H7 (cell line): ENCODE results near the gene ADARB2. TPM values are rescaled to one million over a fixed set of nuclear protein-coding genes. Genes with fewer than 3 reads are reported as not detected.

Experiments used
- DNase-seq: peaks from one replicate; pipeline ENCODE4 v3.0.0; 2012
- H3K27me3 ChIP-seq: 2 replicates; pipeline ENCODE4 v1.6.0; 2011; ENCODE audit warnings: mild to moderate bottlenecking, low read length; ENCODE audit not compliant: control insufficient read depth, insufficient read depth
- H3K36me3 ChIP-seq: replicated peaks from 2 replicates; pipeline ENCODE4 v1.5.1; 2011; ENCODE audit warnings: low read length; ENCODE audit not compliant: control insufficient read depth, insufficient read depth
- H3K4me3 ChIP-seq: 2 replicates; pipeline ENCODE4 v1.5.1; 2011; ENCODE audit warnings: low read depth, mild to moderate bottlenecking, control low read depth, low read length, moderate library complexity; ENCODE audit not compliant: insufficient read depth
- total RNA-seq: library from RNA; depleted of rRNA; stranded (reverse); fragments of >200 nt; shearing (Covaris generic); gene quantifications from 2 replicates; pipeline ENCODE4 v1.2.3, GENCODE V29; 2014

ADARB2 gene
- total RNA-seq, 1 experiment from 2014 or later, result 1.5 TPM

- no peaks in the 10 kb centered on the region for H3K36me3 ChIP-seq
- H3K27me3 ChIP-seq, result peaks cover 1% of the 10 kb centered on the region; the same call in 1 of the 2 replicates
- H3K4me3 ChIP-seq, result no peak overlapping the region
- DNase-seq, result peak; percentile 39
Measured at GRCh38 chr10:1180071-1180730, 557.1 kb downstream of the ADARB2 start.

GRCh38 chr10:1179346-1180070, 557.8 kb downstream of the ADARB2 start:
- peak; percentile 37 for DNase-seq
- Histone ChIP-seq H3K36me3 (no peaks in the 10 kb centered on the region), H3K4me3 (no peak overlapping the region), H3K27me3 (peaks cover 1% of the 10 kb centered on the region; the same call in 1 of the 2 replicates)

GRCh38 chr10:1178506-1178905, 558.8 kb downstream of the ADARB2 start:
- peak; percentile 54 for DNase-seq
- Histone ChIP-seq H3K36me3 (no peaks in the 10 kb centered on the region), H3K4me3 (no peak overlapping the region), H3K27me3 (peaks cover 1% of the 10 kb centered on the region; the same call in 1 of the 2 replicates)

GRCh38 chr10:1177936-1178335, 559.4 kb downstream of the ADARB2 start:
- peak; percentile 39 for DNase-seq
- no peak overlapping the region for H3K4me3 ChIP-seq
- H3K27me3 ChIP-seq, result peaks cover 1% of the 10 kb centered on the region; the same call in 1 of the 2 replicates

GRCh38 chr10:1175956-1176565, 561.3 kb downstream of the ADARB2 start:
- Histone ChIP-seq H3K36me3 (no peaks in the 10 kb centered on the region), H3K4me3 (no peak overlapping the region), H3K27me3 (peaks cover 1% of the 10 kb centered on the region; the same call in 1 of the 2 replicates)
- DNase-seq, result no peak

More at GRCh38 chr10:1177936-1178335, 559.4 kb downstream of the ADARB2 start:
- no peaks in the 10 kb centered on the region for H3K36me3 ChIP-seq

GRCh38 chr10:1174022-1174421, 563.3 kb downstream of the ADARB2 start:
- Histone ChIP-seq H3K36me3 (no peaks in the 10 kb centered on the region), H3K4me3 (no peak overlapping the region), H3K27me3 (peaks cover 1% of the 10 kb centered on the region; the same call in 1 of the 2 replicates)
- DNase-seq, result no peak

- peak; percentile 36 for DNase-seq
- Histone ChIP-seq H3K4me3 (no peak overlapping the region), H3K36me3 (no peaks in the 10 kb centered on the region), H3K27me3 (peaks cover under 1% of the 10 kb centered on the region; the same call in 1 of the 2 replicates)
Measured at GRCh38 chr10:1173091-1173490, 564.2 kb downstream of the ADARB2 start.

GRCh38 chr10:1172256-1172984, 564.9 kb downstream of the ADARB2 start:
- H3K27me3 ChIP-seq, result no peaks in the 10 kb centered on the region
- H3K4me3 ChIP-seq, result no peak overlapping the region
- no peaks in the 10 kb centered on the region for H3K36me3 ChIP-seq
- DNase-seq, result peak; percentile 28

- peak; percentile 38 for DNase-seq
- Histone ChIP-seq H3K36me3 (no peaks in the 10 kb centered on the region), H3K27me3 (no peaks in the 10 kb centered on the region), H3K4me3 (no peak overlapping the region)
Measured at GRCh38 chr10:1171586-1171985, 565.7 kb downstream of the ADARB2 start.

GRCh38 chr10:1171182-1171581, 566.1 kb downstream of the ADARB2 start:
- DNase-seq, result no peak
- no peaks in the 10 kb centered on the region for H3K36me3 ChIP-seq
- no peak overlapping the region for H3K4me3 ChIP-seq
- no peaks in the 10 kb centered on the region for H3K27me3 ChIP-seq

- no peaks in the 10 kb centered on the region for H3K27me3 ChIP-seq
- no peaks in the 10 kb centered on the region for H3K36me3 ChIP-seq
- no peak overlapping the region for H3K4me3 ChIP-seq
- no peak for DNase-seq
Measured at GRCh38 chr10:1170867-1171180, 566.5 kb downstream of the ADARB2 start.

- DNase-seq, result peak; percentile 59
- H3K4me3 ChIP-seq, result no peak overlapping the region
- H3K36me3 ChIP-seq, result no peaks in the 10 kb centered on the region
- H3K27me3 ChIP-seq, result no peaks in the 10 kb centered on the region
Measured at GRCh38 chr10:1169981-1170866, 567.1 kb downstream of the ADARB2 start.

GRCh38 chr10:1169186-1169885, 568.0 kb downstream of the ADARB2 start:
- H3K27me3 ChIP-seq, result no peaks in the 10 kb centered on the region
- no peaks in the 10 kb centered on the region for H3K36me3 ChIP-seq
- H3K4me3 ChIP-seq, result no peak overlapping the region
- peak; percentile 52 for DNase-seq
